HG02943 (cell line): ENCODE measurements around the gene CST8.

Experiments
- ATAC-seq: cut with Tn5 transposase; IDR thresholded peaks from one replicate; pipeline ENCODE4 v1.9.1; 2021; ENCODE audit warnings: mild to moderate bottlenecking, low read depth, moderate library complexity; ENCODE audit not compliant: unreplicated experiment

CST8 gene

DNA sequence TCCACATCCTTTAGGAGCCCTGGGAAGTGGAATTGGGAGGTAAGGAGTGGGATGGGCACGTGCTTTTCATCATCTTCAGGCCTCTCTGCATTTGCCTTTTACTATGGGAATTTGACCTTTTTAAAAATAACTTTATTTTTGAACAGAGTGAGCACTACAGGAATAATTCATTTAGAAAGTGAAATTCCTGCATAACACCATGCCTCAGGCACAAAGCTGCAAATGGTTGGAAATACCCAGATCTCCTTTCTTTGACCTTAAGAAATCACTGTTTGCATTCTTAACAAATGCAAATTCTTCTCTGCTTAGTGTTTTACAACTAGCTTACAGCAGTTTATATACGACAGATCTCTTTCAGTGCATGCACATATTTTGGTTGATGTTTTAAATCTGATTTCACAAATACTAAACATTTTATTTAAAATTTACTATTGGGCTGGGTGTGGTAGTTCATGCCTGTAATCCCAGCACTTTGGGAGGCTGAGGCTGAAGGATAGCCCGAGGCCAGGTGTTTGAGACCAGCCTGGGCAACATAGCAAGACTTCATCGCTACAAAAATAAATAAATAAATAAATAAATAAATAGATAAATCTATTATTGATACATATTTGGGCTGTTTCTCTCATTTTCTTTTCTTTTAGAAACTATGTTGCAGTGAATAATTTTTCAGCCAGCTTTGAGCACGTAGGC lies 24.5 kb downstream of the CST8 start:
- no peak for ATAC-seq

DNA sequence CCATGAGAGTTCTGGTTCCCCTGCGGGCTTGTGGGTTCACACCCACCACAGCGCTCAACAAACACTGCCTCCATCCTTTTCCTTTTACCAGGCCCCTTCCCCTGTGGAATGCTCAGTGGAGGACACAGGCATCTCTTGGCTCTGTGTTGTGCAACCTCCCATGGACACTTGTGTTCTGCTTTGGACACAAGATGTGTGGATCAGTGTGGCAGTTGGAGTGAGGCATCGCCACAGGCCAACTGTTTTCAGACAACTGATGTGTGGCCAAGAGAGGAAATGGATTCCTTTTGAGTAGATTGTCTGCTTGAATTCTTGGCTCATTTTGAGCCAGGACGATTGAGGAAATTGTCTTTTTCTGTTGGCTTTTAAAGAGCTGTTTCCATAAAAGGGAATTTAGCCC lies 26.8 kb downstream of the CST8 start:
- no peak for ATAC-seq

DNA sequence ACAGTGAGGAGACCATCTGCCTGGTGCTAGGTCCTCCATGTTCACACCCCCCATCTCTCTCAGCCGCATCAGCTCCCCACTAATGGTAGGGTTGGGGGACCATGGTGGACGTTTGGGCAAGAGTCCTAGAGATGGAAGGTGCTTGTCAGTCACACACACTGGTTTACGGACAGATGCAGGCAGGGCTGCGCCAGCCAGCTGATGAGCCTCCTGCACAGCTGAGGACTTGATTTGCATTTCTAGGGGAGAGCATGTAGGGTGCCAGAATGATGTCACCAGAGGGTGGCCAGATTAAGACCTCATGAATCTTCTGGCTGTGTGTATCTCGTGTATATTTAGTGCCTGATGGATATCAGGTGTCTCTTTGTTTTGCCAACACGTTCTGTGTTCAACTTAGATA lies 28.6 kb downstream of the CST8 start:
- no peak for ATAC-seq

- ATAC-seq: no peak
Measured at GRCh38 chr20:23520185-23520584, 29.3 kb downstream of the CST8 start.

GRCh38 chr20:23524146-23524545 lies 33.2 kb downstream of the CST8 start:
- no peak for ATAC-seq

DNA sequence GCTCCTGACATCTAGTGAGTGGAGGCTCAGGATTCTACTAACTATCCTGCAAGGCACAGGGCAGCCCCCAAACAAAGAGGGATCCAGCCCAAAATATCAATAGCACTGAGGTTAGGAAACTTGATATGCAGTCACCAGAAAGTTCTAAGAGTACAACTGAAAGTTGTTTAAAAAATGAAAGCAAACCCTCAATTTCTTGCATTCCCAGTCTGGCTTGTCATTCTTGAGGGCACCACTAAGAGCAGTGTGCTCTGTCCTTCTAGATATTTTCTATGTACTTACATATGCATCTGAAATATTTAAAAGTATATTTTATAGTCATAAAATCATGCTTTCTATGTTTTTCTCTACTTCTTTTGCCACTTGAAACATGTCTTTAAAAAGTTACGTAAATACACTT lies 35.9 kb downstream of the CST8 start:
- no peak for ATAC-seq

GRCh38 chr20:23528867-23529431 lies 38.0 kb downstream of the CST8 start:
- no peak for ATAC-seq

GRCh38 chr20:23530937-23531567 lies 40.1 kb downstream of the CST8 start:
- no peak for ATAC-seq

DNA sequence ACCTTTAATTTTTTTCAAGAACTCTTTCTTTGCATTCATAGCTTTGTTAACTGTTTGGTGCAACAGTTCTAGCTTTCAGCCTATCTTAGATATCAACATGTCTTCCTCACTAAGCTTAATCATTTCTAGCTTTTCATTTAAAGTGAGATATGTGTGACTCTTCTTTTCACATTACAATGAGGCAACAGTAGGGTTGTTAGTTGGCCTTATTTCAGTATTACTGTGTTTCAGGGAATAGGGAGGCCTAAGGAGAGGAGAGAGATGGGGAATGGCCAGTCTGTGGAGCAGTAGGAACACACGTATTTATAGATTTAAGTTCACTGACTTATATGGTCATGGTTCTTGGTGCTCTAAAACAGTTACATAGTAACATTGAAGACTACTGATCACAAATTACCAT lies 41.6 kb downstream of the CST8 start:
- no peak for ATAC-seq

DNA sequence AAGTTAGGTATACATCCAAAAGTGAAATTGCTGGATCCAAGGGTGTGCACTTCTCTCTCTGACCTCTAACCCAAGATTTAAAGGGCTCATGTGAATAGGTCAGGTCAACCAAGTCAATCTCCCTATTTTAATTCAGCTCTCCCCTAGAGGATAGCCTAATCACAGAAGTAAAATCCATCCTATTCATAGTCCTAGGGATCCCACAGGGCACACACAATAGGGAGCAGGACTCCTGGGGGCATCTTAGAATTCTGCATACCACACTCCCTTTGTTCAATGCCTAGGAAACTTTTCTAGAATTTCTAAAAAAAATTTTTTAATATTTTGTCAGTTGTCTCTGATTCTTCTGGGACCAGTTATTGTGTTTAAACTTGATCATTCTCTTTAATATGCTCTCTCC lies 42.2 kb downstream of the CST8 start:
- no peak for ATAC-seq

DNA sequence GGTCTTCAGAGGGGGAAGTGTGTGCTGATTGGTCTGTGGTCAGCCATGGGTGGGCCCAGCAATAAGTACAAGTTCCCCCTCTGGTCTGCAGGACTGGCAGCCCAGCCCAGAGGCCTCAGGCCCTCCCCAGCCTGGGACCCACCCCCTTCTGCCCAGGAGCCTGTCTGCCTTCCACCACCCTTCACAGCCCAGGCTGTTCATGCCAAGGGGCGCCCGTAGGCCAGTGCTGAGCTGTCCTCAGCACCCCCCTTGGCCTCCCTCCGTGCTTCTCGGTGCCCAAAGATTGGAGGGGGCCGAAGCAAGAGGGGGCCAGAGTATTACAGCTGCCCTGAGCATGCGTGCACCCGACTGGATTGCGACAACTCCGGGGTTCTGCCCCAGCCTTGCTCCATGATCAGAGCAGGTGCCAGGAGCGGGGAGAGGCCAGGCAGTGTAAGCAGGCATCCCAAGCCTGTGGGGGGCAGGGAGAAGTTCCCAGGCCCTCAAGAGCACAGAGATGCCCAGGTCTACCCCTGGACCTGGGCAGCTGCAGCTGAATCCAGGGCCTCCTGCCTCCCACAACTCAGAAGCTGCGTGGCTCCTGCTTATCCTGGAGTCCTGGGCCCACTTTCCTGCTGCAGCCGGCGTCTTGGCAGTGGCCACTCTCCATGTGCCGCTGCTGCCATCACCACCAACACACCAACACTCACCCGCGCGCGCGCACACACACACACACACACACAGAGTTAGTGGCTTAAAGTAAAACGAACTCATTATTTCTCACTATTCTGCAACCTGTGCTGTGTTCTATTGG lies 44.1 kb downstream of the CST8 start:
- no peak for ATAC-seq

DNA sequence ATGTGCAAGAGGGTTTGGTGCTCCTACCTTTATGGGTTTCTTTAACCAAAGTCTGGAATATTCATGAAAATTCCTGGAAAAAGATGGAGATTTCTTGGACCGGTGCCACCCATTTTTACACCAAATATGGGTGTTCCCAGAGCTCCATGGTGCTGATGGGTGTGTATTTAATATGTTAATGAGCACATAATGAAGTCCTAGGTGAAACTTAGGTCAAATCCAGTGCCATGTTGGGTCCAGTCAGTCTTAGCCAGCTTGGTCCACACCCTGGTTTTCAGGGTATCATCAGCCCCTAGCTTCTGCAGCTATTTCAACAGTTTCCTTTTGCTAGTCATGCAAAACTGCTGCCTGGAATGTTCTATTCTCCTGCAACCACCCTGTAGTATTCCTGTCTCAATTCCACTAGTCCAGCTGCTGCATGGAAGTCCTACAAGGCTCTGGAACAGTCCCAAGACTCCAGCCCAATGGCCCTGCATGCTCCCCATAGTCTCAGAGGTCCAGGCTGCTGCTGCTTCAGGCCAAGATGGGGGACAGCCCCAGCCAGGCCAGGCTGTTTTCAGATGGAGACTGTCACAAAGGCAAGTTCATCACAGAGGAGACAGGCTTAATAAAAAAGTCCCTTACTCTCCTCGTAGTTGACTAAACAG lies 45.5 kb downstream of the CST8 start:
- ATAC-seq: no peak

GRCh38 chr20:23537030-23537429 lies 46.1 kb downstream of the CST8 start:
- ATAC-seq: no peak

GRCh38 chr20:23540624-23541023 lies 49.7 kb downstream of the CST8 start:
- no peak for ATAC-seq

GRCh38 chr20:23541330-23541729 lies 50.4 kb downstream of the CST8 start:
- no peak for ATAC-seq

DNA sequence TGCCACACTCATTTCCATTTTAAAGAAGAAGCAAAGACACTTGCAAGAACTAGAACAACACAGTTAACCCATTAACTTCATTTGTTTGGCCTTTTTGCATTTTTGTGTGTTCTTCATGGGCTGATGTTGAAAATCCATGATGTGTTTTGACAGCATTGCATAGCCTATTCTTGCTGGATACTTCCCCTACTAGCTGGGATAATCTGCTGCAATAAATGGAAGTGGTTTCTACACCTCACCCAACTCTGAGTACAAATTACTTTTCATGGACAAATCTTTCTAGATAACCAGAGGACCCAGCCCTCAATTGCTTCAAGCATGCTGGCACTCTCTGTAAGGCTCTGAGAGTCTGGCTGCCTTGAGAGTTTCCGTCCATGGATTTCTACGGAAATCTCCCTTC lies 50.9 kb downstream of the CST8 start:
- ATAC-seq: no peak

- no peak for ATAC-seq
Measured at GRCh38 chr20:23542801-23543200, 51.9 kb downstream of the CST8 start.

DNA sequence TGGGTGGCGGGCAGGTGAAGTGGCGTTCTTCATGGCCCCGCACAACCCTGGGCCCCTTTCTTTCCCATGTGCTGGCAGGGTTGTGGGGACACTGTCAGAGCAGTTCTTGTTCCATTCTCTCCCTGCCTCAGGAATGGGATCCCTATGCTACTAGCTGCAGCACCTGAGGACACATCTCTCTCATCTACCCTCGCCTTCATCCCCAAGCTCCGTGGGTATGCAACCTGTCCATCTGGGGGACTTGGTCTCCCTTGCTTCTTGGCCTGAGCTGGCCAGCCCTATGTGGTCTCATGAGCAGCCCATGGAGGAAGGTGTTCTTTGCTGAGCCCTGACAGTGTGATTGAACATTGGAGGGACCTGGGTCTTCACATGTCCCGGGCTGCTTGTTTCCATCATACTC lies 53.2 kb downstream of the CST8 start:
- ATAC-seq: no peak
